PFSK-1 (cell line): Measurements from ENCODE around the gene TMEM140.

ENCODE experiments used
- FOXP2 ChIP-seq: optimal IDR thresholded peaks from 2 replicates; pipeline ENCODE3; 2011; ENCODE audit warnings: borderline replicate concordance, control low read depth, inconsistent platforms; ENCODE audit not compliant: insufficient read depth; ENCODE audit errors: extremely low read length, extremely low read depth
- POLR2AphosphoS5 ChIP-seq: IDR thresholded peaks from 2 replicates; pipeline ENCODE4 v1.6.1; 2012; ENCODE audit warnings: low read depth, mild to moderate bottlenecking, control low read depth, low read length, moderate library complexity
- REST ChIP-seq, 2 experiments: IDR thresholded peaks; 2 replicates each; pipeline versions ENCODE4 v1.6.1 to v1.8.0; 2011 to 2012; ENCODE audit warnings: low read depth in 2 of 2, low read length in 2 of 2, control low read depth in 1 of 2, inconsistent platforms in 1 of 2, mild to moderate bottlenecking in 1 of 2, moderate library complexity in 1 of 2; ENCODE audit not compliant: insufficient read depth in 1 of 2
- SIN3A ChIP-seq: IDR thresholded peaks from 2 replicates; pipeline ENCODE4 v1.6.1; 2012; ENCODE audit warnings: mild to moderate bottlenecking, low read length, moderate library complexity, borderline replicate concordance; ENCODE audit not compliant: insufficient read depth
- TAF1 ChIP-seq: IDR thresholded peaks from 2 replicates; pipeline ENCODE4 v1.6.1; 2012; ENCODE audit warnings: low read length, control low read depth, borderline replicate concordance; ENCODE audit not compliant: insufficient read depth

TMEM140 gene

DNA sequence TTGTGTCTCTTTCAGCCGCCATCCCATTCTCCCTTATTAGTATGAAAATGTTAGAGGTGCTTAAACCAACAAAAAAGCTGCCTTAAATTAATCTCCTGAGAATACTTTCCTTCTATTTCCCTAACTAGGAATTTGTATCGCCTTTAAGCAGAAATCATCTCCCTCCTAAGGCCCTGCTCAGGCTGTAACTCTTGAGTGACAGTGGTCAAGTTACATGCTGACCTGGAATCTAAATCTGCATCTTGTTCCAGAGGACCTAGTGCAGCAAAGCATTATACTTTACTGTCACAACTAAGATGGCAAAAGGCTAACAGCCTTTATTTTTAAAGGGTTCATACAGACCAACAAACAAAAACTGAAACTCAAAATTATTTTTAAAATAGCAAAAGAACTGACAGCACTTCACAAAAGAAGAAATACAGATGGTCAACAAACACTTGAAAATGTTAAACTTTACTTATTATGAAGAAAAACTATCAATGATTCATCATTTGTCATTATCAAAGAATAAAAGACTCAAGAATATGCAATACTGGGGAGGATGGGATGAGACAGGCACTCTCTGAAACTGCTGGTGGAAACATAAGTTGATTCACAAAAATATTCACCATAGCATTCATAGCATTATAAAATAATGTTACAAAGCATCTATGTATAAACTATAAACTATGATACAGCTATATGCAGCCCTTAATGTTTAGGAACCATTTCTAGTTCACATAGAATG is 11.7 kb downstream of the TMEM140 start:
- TF ChIP-seq REST (IDR thresholded peaks at IDR 0.05; ENCODE audit: insufficient read depth in 1 of 2, low read depth in 2 of 2, low read length in 2 of 2) = no peak
- TF ChIP-seq TAF1 = no peak
- TF ChIP-seq SIN3A = no peak
- no peak for TF ChIP-seq POLR2AphosphoS5
- TF ChIP-seq FOXP2 = no peak

GRCh38 chr7:135160098-135160857 is 12.4 kb downstream of the TMEM140 start:
- TF ChIP-seq FOXP2 (no peak), REST (IDR thresholded peaks at IDR 0.05; ENCODE audit: insufficient read depth in 1 of 2, low read depth in 2 of 2, low read length in 2 of 2) (no peak), SIN3A (no peak), TAF1 (no peak), POLR2AphosphoS5 (no peak)

DNA sequence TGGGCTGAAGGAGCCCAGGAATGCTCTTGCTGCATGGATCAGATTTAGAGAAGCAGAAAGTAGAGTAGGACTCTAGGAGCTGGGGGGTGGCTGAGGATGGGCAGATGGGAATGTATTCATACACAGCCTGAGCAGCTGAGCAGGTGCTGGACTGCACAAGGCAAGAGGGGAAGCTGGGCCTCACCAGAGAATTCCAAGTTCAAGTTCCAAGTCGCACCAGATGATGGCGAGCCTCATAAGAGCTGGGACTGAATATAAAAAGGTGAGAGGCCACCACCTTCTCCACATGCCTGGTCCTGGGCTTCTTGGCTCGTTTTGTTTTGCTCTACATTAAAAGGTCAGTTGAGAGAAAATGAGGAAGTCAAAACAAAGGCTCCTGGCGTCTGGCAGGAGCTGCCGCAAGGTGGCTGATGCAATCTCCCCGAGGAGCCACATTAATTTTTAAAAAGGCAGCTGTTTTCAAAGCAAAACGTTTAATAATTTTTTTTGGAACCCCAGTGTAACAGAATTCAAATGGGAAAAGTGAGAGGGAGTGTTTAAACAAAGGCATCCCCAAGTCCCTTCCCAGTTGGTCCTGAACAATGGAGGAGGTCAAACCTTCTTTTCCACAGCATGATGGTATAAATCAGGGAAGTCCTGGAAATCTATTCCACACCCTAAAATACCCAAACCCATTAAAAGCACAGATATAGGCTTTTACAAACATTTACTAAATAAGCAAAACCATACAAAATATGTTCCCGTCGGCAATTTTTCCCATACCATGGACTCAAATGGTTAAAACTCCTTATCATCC is 13.2 kb downstream of the TMEM140 start:
- no peak for TF ChIP-seq SIN3A
- peak; percentile 65 to 78; a peak in 3 of 4 replicates for TF ChIP-seq REST (IDR thresholded peaks at IDR 0.05; ENCODE audit: insufficient read depth in 1 of 2, low read depth in 2 of 2, low read length in 2 of 2)

GRCh38 chr7:135161669-135162068 is 13.8 kb downstream of the TMEM140 start:
- no peak for TF ChIP-seq POLR2AphosphoS5
- TF ChIP-seq TAF1 = no peak

- TF ChIP-seq REST (IDR thresholded peaks at IDR 0.05; ENCODE audit: insufficient read depth in 1 of 2, low read depth in 2 of 2, low read length in 2 of 2) (no peak), TAF1 (no peak), SIN3A (no peak), POLR2AphosphoS5 (no peak), FOXP2 (no peak)
These were observed 14.6 kb downstream of the TMEM140 start for GRCh38 chr7:135162382-135163001.
